ENCODE data around the gene UTF1.

- TF ChIP-seq POLR2A (IDR thresholded peaks at IDR 0.05; ENCODE audit: low read depth, low read length), result no peak
- TF ChIP-seq POLR2AphosphoS5 (IDR thresholded peaks at IDR 0.05; ENCODE audit: low read depth, low read length), result no peak
- TF ChIP-seq TAF1 (IDR thresholded peaks at IDR 0.05; ENCODE audit: borderline replicate concordance, low read depth, low read length), result no peak
Measured at GRCh38 chr10:133243593-133243992, 13.6 kb downstream of the UTF1 start.

Measured in GM12892 (cell line).